ENCODE measurements around the gene SYTL3.

The SYTL3 gene

GRCh38 chr6:158804207-158804606, 154.4 kb downstream of the SYTL3 start:
- no peak for DNase-seq

DNA sequence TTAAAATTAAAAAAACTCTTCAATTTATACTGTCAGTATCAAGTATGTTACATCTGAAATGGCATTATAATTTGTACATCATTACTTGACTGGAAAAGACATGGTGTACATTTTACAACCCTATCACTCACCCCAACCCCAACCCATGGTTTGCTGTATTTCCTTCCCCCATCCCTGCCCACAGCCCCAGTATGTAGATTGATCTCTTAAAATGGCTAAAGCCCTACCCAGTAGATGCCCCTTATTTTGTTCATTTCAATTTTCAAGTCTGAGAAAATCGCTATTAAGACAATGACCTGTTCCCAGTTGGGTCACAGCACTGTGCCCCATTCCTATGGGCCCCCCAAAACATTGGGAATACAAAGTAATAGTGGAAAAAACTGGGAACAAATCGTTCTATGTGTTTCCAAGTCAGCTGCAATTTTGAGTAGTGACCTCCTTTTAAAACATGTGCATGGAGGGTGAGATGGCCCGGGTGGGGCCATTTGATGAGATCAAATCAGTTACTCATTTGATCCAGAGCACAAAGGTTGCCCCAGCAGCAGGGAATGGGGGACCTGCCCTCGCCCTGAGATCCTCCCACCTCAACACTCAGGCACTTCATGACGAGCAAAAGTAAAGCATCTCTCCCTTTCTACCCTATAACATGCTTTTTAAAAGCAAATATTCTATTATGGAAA, 156.0 kb downstream of the SYTL3 start:
- DNase-seq = no peak

DNA sequence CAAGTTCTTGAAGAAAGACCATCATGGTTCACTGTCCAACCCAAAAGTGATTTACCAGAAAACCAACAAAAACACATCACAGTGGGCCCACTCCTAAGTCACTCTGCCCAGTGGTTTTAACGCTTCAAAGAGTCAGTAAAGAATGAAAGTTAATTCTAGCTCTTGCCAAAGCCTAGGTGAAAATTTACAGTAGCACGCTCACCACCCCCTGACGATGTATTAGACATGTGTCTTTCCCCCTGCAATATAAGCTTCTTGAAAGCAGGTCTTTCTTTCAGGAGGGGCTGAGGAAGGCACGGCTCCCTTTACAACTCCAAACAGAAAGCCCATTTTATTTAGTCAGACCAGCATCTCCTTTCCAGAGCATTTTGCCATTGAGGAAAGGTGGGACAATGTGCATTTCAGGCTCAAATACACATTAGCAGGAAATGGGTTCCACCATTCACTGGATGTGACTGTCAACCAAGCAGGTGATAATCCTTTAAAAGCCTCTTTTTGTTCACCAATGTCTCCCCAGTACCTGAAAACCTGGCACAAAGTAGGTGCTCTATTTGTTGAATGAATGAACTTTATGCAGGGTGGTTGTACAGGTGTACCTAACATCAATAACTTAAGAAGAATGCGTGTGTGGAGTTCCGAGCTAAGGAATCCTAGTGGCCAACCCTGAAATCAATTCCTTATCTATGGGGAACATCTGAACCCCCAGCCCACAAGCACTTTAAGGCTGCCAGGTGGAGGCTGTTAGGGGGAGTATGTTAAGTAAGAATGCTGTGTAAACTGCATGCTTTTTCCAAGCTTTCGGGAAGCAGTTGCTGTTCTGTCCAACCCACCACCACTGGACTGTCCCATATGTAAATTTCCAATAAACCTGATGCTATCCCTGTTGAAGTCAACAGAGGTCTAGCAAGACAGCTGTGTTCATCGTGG, 157.9 kb downstream of the SYTL3 start:
- DNase-seq = no peak

GRCh38 chr6:158808442-158808833, 158.6 kb downstream of the SYTL3 start:
- no peak for DNase-seq

DNA sequence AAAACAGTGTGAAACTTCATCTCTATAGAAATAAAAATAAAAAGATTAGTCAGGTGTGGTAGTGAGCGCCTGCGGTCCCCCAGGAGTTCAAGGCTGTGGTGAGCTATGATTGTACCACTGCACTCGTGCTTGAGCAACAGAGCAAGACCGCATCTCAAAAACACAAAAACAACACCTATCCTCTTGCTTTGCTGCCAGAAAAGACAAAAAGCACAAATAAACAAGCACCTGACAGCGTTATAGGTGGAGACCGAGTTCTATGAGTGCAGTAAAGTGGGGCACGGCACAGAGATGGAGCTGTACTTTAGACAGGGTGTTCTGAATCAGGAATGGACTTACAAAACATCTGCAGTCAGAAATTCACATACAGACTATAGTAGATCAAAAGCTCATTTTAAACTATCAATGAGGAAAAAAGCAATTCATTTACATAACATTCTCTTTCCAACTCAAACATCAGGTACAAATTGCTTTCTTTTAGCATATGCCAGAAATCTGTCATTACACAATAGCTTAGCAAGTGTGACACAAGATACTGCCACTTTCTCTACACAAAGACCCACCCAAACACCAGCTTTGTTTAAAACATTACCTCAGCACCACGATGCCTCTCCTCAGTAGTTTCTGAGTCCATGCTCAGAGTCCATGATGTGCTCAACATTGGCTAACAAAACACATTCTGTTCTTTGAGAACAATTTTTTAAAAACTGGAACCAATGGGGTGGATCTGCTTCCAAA, 159.3 kb downstream of the SYTL3 start:
- DNase-seq = no peak

GRCh38 chr6:158810155-158811095, 160.6 kb downstream of the SYTL3 start:
- DNase-seq = no peak

DNA sequence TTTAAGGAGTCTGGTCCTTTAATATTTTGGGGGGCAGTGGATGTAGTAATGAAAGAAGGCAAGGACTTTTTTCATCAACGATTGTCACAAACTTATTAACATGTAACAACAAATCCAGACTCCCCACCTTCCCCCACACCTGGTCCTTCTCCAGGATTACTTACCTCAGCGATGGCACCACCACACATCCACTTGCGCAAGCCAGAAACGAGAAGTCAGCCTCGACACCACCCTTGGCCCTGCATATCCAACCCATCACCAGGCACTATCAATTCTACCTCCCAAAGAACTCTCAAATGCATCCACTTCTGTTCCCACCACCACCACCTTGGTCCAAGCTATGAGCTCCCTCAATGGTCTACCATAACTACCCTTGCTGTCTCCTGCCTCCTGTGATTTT, 162.8 kb downstream of the SYTL3 start:
- no peak for DNase-seq

DNA sequence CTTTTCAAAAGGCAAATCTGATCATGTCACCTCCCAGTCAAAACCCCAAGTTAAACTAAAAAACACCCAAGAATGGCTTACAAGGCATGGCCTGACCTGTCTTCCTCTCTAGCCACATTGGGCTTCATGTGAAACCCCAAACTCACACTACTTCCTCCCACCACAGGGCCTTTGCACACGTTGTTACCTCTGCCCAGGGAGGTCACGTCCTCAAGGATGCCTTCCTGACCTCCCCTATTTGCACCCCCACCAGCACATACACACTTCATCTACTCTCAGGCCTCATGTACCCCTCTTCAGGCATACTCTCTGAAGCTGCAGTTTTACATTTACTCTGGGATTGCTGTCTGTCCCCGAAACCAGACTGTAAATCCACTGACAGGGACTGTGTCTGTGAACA, 163.2 kb downstream of the SYTL3 start:
- no peak for DNase-seq
